Measurements from ENCODE around the gene FAM3D. TPM values are rescaled to one million over a fixed set of nuclear protein-coding genes. Genes with fewer than 3 reads are reported as not detected.

Gene FAM3D
- total RNA-seq, 4 donors from 2014 or later = not detected

DNA sequence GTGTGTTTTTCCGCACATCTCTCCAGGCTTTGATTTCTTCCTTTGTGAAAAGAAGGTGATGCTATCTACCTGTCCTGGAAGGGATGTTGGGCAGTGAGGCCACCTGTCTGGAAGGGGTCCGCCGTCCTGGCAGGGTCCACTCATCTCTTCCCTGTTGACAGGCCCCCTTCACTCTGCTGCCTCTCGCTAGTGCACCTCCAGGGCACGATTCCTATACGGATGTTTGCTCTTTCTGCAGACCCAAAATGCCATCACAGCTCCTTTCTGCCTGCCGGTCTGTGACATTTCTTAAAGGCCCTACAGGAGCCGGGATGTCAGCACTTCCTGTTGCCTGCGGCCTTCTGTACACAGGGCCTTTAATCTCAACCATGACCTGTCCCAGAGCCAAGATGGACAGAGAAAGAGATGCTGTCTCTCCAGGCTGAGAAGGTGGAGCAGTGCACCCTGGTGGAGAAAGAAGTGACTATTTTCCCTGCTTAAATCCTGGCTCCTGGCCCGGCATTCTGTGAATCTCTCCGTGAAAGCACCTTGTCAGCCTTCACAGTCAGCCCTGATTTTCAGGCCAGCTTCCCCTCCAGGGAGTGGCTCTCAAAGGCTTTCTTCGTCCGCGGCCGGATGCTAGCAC lies 7.4 kb downstream of the FAM3D start:
- TF ChIP-seq EP300 (IDR thresholded peaks at IDR 0.05) (no peak), POLR2A (IDR thresholded peaks at IDR 0.05) (no peak)
- TF ChIP-seq, protein P1, sequence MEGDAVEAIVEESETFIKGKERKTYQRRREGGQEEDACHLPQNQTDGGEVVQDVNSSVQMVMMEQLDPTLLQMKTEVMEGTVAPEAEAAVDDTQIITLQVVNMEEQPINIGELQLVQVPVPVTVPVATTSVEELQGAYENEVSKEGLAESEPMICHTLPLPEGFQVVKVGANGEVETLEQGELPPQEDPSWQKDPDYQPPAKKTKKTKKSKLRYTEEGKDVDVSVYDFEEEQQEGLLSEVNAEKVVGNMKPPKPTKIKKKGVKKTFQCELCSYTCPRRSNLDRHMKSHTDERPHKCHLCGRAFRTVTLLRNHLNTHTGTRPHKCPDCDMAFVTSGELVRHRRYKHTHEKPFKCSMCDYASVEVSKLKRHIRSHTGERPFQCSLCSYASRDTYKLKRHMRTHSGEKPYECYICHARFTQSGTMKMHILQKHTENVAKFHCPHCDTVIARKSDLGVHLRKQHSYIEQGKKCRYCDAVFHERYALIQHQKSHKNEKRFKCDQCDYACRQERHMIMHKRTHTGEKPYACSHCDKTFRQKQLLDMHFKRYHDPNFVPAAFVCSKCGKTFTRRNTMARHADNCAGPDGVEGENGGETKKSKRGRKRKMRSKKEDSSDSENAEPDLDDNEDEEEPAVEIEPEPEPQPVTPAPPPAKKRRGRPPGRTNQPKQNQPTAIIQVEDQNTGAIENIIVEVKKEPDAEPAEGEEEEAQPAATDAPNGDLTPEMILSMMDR (IDR thresholded peaks at IDR 0.05) = peak in 2 of 5 experiments; percentile 14 to 16
- no peak overlapping the region for H3K4me3 ChIP-seq
- H3K27me3 ChIP-seq = no peaks in the 10 kb centered on the region
- no peaks in the 10 kb centered on the region for H3K36me3 ChIP-seq
- peaks cover 0 to 4% (median 0%) of the 10 kb centered on the region in 4 donors for H3K9me3 ChIP-seq
- DNase-seq (ENCODE audit: low spot score in 2 of 2) = no peak
- H3K4me1 ChIP-seq = no peaks in the 10 kb centered on the region
- no peak overlapping the region for H3K27ac ChIP-seq
- 57 to 60% methylated on average over 15 of the region's 15 CpGs for WGBS, 2 donors

DNA sequence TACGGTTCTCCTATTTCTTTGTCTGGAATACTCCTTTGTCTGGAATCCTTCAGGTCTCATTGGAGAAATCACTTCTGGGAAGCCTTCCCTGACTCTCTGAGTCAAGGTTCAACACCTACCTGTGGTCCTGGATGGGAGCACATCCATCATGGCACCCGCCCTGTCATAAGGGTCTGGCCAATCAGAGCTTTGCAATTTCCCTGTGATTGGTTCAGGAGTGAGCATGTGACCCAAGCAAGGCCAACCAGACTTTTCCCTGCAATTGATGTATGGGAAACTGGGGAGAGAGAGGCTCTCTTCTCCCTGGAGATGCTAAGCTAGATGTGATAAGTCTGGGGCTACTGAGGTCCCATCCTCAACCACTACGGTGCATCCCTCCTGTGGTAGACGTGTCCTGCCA lies 8.1 kb downstream of the FAM3D start:
- Histone ChIP-seq H3K4me3 (no peak overlapping the region), H3K9me3 (peaks cover 0 to 4% (median 0%) of the 10 kb centered on the region in 4 donors), H3K36me3 (no peaks in the 10 kb centered on the region), H3K4me1 (no peaks in the 10 kb centered on the region), H3K27ac (no peak overlapping the region), H3K27me3 (no peaks in the 10 kb centered on the region)
- TF ChIP-seq, protein P1 (IDR thresholded peaks at IDR 0.05) = no peak
- TF ChIP-seq POLR2A (IDR thresholded peaks at IDR 0.05) = no peak
- TF ChIP-seq EP300 (IDR thresholded peaks at IDR 0.05) = no peak
- WGBS, 2 donors = 88 to 94% methylated on average over 4 of the region's 4 CpGs
- DNase-seq (ENCODE audit: low spot score in 2 of 2) = no peak

DNA sequence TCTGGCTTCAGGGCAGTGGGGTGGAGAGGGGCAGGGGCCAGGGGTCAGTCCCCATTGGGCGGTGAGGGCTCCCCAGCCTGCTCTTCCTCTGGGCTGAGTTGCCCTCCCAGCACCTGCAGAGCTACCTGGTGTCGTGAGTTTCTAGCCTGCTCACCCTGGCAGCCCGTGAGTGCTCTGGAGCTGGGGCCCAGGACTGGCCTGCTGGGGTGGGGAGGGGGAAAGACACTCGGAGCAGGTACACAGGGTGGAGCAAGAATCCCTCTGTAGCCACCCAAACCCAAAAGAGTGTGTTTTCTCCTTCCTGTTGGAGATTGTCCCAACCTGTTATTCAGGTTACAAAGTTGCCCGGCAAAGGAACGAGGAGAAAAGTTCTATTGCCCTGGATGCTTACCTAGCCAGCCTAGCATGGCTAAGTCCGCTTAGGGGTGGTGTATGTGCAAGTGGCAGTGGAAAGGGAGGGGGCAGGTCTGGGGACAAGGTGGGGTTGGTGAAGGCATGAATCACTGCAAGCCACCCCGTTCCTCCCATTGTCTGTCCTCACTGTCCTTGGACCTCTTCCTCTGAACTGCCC lies 8.9 kb downstream of the FAM3D start:
- no peak overlapping the region for H3K4me3 ChIP-seq
- H3K36me3 ChIP-seq = no peaks in the 10 kb centered on the region
- 80 to 82% methylated on average over 6 to 8 of the region's 8 CpGs for WGBS, 2 donors
- H3K27me3 ChIP-seq = no peaks in the 10 kb centered on the region
- TF ChIP-seq, protein P1 (IDR thresholded peaks at IDR 0.05) = no peak
- no peak for TF ChIP-seq POLR2A (IDR thresholded peaks at IDR 0.05)
- no peak overlapping the region for H3K27ac ChIP-seq
- no peaks in the 10 kb centered on the region for H3K4me1 ChIP-seq
- H3K9me3 ChIP-seq = peaks cover 0 to 4% (median 0%) of the 10 kb centered on the region in 4 donors
- DNase-seq (ENCODE audit: low spot score in 2 of 2) = no peak

DNA sequence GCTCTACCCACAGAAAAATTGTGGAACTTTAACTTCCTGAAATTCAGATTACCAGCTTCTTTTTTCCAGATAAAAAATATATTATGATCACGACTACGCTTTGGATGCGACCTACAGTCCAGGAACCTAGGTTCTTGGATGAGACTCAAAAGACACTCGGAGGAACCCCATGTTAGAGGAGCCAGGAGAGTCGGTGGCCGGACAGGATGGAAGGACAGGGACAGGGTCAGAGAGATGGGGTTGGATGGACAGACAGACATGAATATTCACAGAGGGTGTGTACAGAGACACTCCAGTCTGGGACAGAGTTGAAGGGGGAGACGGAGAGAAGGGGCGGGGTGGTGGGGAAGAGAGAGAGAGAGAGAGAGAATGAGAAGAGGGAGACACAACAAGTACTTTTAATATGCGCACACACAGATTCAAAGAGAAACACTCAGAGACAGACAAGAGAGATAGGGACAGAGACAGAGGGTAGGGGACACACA lies 9.5 kb downstream of the FAM3D start:
- Histone ChIP-seq H3K27me3 (no peaks in the 10 kb centered on the region), H3K9me3 (peaks cover 0 to 4% (median 0%) of the 10 kb centered on the region in 4 donors), H3K36me3 (no peaks in the 10 kb centered on the region), H3K27ac (no peak overlapping the region), H3K4me3 (no peak overlapping the region), H3K4me1 (no peaks in the 10 kb centered on the region)
- TF ChIP-seq, protein P1 (IDR thresholded peaks at IDR 0.05) = no peak
- TF ChIP-seq EP300 (IDR thresholded peaks at IDR 0.05) = no peak
- TF ChIP-seq POLR2A (IDR thresholded peaks at IDR 0.05) = no peak
- WGBS, 2 donors = 69 to 75% methylated on average over 9 of the region's 9 CpGs
- no peak for DNase-seq (ENCODE audit: low spot score in 2 of 2)

DNA sequence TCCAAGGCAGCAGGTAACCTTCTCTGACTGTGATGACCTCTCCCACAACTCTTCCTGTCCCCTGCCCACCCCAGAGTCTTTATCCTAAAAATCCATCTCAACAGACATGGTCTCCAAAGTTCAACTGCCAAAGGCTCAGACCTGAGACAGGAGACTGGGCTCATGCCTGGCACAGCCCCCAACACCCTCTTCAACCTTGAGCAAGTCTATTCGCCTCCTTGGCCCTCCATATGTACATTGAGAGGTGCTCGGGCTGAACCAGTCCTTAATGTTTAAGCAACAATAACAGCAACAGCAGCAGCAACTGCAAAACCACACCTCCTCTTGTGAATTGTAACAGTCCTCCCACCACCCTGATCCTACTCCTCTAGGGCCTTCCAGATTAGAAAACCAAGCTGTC lies 9.9 kb downstream of the FAM3D start:
- Histone ChIP-seq H3K36me3 (no peaks in the 10 kb centered on the region), H3K9me3 (peaks cover 0 to 4% (median 0%) of the 10 kb centered on the region in 4 donors), H3K27me3 (no peaks in the 10 kb centered on the region), H3K4me1 (no peaks in the 10 kb centered on the region), H3K27ac (no peak overlapping the region), H3K4me3 (no peak overlapping the region)
- TF ChIP-seq, protein P1 (IDR thresholded peaks at IDR 0.05) = no peak
- no peak for TF ChIP-seq POLR2A (IDR thresholded peaks at IDR 0.05)
- no peak for TF ChIP-seq EP300 (IDR thresholded peaks at IDR 0.05)
- WGBS, 2 donors = 78 to 81% methylated on average over 2 of the region's 2 CpGs
- no peak for DNase-seq (ENCODE audit: low spot score in 2 of 2)

Measured in tibial nerve (tissue), 4 donors.